Neural cell (in vitro differentiated cells): ENCODE results near the gene FAM20B.

Experiments used
- EP300 ChIP-seq: fragments of 450-650 bp; conservative IDR thresholded peaks from 2 replicates; pipeline ENCODE4 v1.6.1; 2014; ENCODE audit warnings: antibody characterized with exemption, mild to moderate bottlenecking, moderate library complexity; ENCODE audit not compliant: poor library complexity, severe bottlenecking
- EZH2 ChIP-seq: fragments of 200-600, 300-800 bp; shearing (Covaris generic), sonication (generic); IDR thresholded peaks from 2 replicates; pipeline ENCODE4 v1.6.1; 2014; ENCODE audit warnings: antibody characterized with exemption, low read length, borderline replicate concordance, mild to moderate bottlenecking; ENCODE audit not compliant: insufficient read depth, poor library complexity, severe bottlenecking
- POLR2AphosphoS5 ChIP-seq: IDR thresholded peaks from 2 replicates; pipeline ENCODE4 v1.6.1; 2012
- RAD21 ChIP-seq: fragments of 450-650 bp; conservative IDR thresholded peaks from 2 replicates; pipeline ENCODE4 v1.6.1; 2014; ENCODE audit warnings: antibody characterized with exemption, mild to moderate bottlenecking, moderate library complexity
- TF ChIP-seq, protein P1 (sequence below): fragments of 450-650 bp; IDR thresholded peaks from 2 replicates; pipeline ENCODE4 v1.5.1; 2014; ENCODE audit warnings: antibody characterized with exemption, mild to moderate bottlenecking, moderate library complexity; ENCODE audit not compliant: poor library complexity, severe bottlenecking
- TF ChIP-seq, protein P2 (sequence below): IDR thresholded peaks from 2 replicates; pipeline ENCODE4 v1.6.1; 2012; ENCODE audit warnings: borderline replicate concordance

GRCh38 chr1:179105393-179105792, 79.7 kb downstream of the FAM20B start:
- TF ChIP-seq, protein P1, sequence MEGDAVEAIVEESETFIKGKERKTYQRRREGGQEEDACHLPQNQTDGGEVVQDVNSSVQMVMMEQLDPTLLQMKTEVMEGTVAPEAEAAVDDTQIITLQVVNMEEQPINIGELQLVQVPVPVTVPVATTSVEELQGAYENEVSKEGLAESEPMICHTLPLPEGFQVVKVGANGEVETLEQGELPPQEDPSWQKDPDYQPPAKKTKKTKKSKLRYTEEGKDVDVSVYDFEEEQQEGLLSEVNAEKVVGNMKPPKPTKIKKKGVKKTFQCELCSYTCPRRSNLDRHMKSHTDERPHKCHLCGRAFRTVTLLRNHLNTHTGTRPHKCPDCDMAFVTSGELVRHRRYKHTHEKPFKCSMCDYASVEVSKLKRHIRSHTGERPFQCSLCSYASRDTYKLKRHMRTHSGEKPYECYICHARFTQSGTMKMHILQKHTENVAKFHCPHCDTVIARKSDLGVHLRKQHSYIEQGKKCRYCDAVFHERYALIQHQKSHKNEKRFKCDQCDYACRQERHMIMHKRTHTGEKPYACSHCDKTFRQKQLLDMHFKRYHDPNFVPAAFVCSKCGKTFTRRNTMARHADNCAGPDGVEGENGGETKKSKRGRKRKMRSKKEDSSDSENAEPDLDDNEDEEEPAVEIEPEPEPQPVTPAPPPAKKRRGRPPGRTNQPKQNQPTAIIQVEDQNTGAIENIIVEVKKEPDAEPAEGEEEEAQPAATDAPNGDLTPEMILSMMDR: peak; percentile 50
- TF ChIP-seq EP300 (no peak), EZH2 (no peak), RAD21 (peak; percentile 38), POLR2AphosphoS5 (no peak)
- TF ChIP-seq, protein P2, sequence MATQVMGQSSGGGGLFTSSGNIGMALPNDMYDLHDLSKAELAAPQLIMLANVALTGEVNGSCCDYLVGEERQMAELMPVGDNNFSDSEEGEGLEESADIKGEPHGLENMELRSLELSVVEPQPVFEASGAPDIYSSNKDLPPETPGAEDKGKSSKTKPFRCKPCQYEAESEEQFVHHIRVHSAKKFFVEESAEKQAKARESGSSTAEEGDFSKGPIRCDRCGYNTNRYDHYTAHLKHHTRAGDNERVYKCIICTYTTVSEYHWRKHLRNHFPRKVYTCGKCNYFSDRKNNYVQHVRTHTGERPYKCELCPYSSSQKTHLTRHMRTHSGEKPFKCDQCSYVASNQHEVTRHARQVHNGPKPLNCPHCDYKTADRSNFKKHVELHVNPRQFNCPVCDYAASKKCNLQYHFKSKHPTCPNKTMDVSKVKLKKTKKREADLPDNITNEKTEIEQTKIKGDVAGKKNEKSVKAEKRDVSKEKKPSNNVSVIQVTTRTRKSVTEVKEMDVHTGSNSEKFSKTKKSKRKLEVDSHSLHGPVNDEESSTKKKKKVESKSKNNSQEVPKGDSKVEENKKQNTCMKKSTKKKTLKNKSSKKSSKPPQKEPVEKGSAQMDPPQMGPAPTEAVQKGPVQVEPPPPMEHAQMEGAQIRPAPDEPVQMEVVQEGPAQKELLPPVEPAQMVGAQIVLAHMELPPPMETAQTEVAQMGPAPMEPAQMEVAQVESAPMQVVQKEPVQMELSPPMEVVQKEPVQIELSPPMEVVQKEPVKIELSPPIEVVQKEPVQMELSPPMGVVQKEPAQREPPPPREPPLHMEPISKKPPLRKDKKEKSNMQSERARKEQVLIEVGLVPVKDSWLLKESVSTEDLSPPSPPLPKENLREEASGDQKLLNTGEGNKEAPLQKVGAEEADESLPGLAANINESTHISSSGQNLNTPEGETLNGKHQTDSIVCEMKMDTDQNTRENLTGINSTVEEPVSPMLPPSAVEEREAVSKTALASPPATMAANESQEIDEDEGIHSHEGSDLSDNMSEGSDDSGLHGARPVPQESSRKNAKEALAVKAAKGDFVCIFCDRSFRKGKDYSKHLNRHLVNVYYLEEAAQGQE: no peak
